ENCODE results near the gene RELL2.

Gene RELL2

DNA sequence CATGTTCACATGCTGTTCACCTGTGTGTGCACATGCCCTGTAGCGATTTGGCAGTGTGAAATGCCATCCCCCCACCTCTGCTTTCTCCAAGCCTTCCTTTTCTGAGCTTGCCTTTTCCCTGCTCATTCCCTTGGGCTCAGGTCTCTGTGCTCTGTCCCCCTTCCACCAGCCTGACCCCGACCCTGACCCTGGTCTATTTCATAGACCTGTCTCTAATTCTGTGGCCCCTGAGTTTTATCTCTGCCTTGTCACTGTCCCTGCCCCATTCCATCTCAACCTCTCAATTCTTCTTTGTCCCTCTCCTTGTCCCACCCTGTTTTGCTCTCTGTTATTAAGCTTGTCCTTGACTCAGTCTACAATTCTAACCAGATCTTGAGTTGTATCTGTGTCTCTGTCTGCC, 44.5 kb downstream of the RELL2 start:
- DNase-seq: no peak

DNA sequence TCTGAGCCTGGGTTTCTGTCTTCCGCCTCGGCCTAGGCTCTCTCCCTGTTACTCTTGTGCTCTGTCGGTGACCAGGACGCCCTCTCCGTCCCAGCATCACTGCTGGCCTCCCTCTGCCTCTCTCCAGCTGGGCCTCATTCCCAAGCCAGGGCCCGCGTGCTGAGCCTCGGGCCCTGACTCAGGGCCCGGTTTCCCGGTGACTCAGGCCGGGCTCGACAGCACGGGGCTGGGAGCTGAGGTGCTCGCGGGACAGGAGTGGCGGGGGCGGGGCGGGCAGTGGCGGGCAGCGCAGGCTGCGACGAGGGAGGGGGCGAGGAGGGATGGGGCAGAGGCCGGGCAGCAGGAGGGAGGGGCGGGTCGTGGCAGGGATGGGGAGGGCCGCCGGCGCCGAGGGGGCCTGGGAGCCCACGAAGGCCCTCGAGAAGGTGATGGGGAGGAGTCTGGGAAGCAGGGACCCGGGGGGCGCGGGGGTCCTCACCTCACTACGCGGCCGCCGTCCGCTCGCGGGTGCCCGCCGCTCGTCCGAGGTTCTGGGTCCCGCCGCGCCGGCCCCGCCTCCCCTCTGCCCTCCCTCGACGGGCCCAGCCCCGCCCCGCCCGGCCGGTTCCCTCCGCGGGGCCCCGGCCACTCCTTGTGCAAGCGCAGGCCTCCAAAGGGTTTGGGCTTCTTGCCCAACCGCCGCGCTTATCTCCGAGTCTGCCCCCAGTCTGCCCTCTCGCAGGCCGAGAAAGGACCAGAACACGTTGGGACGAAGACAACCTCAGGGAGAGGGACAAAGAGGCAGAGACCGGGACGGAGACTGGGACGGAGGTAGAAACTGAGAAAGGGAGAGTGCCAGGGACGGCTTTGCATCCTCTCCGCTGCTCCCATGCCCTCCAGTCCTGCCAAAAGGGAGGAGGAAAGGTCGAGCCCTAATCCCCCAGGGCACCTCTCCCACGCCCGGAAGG, 45.2 kb downstream of the RELL2 start, which contains the start of gene ARAP3:
ARAP3 (minus strand) TSS at position 536 of the 947 bp plus-strand sequence. CDS start 1,744 bp downstream, outside the sequence.
- peak; percentile 77 for DNase-seq

DNA sequence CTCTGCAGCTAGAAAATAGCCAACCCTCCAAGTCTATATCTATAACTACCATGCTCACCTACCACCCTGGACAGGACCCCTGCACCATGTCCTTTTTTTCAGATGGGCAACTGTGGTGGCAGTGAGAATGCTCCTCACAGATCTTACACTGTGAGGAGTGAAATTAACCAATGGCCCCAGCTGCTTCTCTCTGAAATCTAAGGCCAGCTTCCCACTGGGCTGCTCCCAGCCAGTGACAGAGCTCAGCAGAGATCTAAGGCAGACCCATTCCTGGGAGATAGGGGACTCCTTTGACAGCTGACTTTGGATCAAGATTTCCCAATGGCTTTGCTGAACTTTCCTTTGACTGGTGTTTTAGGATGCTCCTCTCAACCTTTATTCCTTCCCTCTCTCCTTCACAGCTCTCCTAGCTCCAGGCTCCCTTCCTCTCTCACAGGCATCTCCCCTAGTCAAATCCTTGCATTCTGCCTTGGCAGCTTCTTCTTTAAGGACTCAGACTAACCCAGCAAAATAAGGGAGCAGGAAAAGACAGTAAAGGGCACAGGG, 46.9 kb downstream of the RELL2 start:
- no peak for DNase-seq

DNA sequence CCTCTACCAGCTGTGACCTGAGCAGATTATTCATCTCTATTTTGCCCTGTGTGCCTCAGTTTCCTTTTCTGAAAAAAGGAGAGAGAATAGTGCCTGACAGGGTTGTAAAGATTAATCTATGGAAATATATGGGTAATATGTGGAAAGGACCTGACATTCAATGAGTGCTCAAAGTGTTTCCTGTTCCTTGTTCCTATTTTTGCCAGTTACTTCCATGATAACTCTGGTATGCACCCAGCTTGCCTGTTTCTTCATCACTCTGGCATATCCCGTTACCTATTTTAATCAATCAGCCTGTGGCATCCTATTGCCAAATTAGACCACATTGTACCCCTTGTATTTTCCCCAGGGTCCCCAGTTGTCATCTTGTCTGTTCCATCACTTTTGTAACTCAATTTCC, 48.8 kb downstream of the RELL2 start:
- peak; percentile 41 for DNase-seq

DNA sequence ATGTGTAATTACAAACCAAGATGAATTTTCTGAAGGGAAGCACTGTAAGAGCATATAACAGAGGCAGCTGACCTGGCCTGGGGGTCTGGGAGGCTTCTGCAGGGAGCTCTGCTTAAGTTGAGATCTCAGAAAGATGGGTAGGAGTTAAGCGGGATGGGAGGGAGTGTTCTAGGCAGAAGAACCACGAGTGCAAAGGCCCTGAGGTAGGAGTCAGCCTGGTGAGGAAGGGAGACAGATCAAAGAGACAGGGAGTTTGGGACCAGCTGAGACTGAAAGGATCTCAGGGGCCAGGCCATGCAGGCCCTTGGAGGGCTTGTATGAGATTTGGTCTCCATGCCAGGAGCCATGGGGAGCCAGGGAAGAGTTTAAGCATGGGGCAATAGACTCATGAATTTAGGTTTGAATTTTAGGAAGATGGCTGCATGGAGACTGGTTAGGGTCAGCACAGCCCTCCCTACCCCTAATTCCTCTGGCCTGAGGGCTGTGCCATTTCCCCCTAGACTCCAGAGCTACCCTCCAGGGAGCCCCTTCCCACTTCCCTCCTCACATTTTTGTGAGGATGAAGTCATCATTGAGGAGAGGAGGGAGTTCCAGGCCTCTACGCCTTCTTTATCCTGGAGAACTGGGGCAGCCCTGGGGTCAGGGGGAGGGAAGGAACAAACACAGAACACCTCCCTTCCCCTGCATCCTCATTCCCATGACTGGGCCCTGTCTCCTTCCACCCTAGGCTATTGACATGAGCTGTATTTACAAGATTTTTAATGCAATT, 50.0 kb downstream of the RELL2 start:
- no peak for DNase-seq
